LoVo (cell line): ENCODE data around the gene POLR2J.
"Not testable (repeated sequence)": the region's sequence is repeated elsewhere in the genome, so short reads cannot be mapped to it uniquely, and the experiment has no call there.

Experiments used
- DNase-seq: peaks from one replicate; pipeline ENCODE4 v3.0.0-alpha.2; 2016; ENCODE audit warnings: low spot score

The POLR2J gene

DNA sequence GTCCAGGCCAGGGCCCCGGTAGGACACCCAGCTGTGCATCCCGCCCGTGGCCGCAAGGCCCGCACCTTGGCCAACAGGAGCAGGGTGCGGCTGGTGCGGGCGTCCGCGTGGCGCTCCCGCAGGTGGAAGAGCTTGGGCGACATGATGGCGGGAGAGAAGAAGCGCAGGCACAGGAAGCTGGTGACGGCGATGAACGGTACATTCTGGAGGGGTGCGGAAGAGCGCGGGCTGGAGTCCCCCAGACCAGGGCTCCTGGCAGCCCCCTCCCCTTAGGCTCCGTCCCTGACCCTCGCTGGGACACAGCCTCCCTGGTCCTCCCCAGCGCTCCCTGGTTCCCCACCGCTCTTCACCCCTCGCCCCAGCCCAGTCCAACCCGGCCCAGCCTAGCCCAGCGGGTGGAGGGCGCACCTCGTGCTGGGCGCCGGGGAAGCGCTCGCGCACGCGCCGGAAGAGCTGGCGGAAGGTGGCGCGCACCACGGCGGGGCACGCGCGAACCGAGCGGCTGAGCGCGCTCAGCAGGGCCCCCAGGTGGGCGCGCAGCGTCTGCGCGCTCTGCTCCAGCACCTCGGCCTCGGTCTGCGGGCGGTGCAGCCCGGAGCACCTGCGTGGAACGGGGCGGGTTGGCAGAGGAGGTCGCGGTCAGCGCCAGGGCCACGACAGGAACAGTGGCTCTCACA lies 15.9 kb upstream of the POLR2J start:
- DNase-seq, result not testable (repeated sequence)

GRCh38 chr7:102494026-102494425 lies 15.3 kb upstream of the POLR2J start:
- DNase-seq, result not testable (repeated sequence)

GRCh38 chr7:102493220-102493935 lies 14.7 kb upstream of the POLR2J start:
- not testable (repeated sequence) for DNase-seq

DNA sequence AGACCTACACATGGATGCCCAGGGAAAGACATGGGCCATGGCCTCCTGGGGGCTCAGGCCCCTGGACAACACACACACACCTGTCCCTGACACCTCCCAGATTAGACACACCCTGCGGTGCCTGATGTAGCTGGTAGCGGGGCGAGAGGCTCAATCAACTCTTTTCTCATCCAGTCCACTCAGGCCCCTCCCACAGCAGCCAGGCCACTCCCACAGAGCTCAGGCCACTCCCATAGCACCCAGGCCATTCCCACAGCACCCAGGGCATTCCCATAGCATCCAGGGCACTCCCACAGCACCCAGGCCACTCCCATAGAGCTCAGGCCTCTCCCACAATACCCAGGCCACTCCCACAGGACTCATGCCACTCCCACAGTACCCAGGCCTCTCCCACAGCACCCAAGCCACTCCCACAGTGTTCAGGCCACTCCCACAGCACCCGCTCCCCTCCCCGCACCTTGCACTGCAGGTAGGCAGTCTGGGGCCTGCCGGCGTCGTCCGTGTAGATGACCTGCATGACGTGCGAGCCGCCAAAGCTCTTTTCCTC lies 11.9 kb upstream of the POLR2J start:
- not testable (repeated sequence) for DNase-seq

- DNase-seq, result not testable (repeated sequence)
These were observed 5.6 kb upstream of the POLR2J start for GRCh38 chr7:102484317-102484716.

DNA sequence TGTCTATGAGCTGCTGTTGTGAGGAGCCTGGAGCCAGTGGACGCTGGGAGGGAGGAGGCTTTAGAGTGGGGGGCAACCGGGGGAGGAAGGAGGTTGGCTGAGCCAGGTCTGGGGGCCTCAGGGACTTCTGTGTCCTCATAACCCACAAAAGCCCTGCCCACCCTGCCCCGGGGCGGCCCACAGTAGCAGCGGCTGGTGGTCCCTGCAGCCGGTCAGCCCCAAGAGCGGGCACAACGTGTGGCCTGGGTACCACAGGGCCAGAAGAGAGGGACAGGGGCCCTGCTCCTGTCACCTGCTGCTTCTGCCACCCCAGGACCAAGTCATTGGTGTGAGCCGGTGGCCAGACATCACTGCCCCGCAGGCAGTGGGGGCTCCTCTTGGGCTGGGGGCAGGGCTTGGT lies 3.2 kb upstream of the POLR2J start:
- DNase-seq, result not testable (repeated sequence)

GRCh38 chr7:102479982-102480637 lies 1.4 kb upstream of the POLR2J start:
- not testable (repeated sequence) for DNase-seq

GRCh38 chr7:102479209-102479584 lies 475 bp upstream of the POLR2J start:
- not testable (repeated sequence) for DNase-seq

DNA sequence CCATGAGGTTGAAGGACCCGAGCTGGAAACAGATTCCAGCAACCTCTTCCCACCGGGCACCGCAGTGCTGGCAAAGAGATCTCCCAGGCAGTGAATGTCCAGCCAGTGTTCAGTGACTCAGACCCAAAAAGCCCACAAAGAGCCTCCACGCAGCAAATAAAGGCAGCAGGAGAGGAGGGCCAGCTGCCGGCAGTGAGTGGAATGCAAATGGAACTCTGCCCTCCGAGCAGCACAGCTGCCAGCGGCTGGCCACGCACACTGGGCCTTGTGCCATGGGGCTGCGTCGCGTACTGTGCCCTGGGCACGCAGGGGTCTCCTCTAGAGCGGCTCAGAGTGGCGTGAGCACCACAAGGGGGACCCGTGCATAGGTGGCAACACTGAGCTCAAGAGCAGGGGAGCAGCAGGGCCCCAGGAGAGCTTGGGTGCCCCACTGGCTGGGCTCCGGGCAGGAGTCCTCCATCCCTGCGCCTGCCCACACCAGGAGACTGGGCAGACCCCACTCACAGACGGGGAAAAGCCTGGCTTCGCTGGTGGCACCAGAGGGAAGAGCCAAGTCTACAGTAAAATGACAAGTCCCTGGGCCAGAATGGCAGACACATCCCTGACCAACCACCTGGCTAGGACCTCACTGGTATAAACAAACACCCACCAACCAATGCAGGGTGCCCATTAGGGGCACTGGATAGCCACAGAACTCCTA lies 3.8 kb downstream of the POLR2J start:
- not testable (repeated sequence) for DNase-seq

- DNase-seq, result not testable (repeated sequence)
These were observed 4.6 kb downstream of the POLR2J start for GRCh38 chr7:102474116-102474515.

- DNase-seq, result no peak
These were observed 5.3 kb downstream of the POLR2J start for GRCh38 chr7:102473271-102473991.

- DNase-seq, result no peak
These were observed 6.3 kb downstream of the POLR2J start for GRCh38 chr7:102472126-102473041.

- DNase-seq, result no peak
These were observed 7.0 kb downstream of the POLR2J start for GRCh38 chr7:102471791-102472125.

DNA sequence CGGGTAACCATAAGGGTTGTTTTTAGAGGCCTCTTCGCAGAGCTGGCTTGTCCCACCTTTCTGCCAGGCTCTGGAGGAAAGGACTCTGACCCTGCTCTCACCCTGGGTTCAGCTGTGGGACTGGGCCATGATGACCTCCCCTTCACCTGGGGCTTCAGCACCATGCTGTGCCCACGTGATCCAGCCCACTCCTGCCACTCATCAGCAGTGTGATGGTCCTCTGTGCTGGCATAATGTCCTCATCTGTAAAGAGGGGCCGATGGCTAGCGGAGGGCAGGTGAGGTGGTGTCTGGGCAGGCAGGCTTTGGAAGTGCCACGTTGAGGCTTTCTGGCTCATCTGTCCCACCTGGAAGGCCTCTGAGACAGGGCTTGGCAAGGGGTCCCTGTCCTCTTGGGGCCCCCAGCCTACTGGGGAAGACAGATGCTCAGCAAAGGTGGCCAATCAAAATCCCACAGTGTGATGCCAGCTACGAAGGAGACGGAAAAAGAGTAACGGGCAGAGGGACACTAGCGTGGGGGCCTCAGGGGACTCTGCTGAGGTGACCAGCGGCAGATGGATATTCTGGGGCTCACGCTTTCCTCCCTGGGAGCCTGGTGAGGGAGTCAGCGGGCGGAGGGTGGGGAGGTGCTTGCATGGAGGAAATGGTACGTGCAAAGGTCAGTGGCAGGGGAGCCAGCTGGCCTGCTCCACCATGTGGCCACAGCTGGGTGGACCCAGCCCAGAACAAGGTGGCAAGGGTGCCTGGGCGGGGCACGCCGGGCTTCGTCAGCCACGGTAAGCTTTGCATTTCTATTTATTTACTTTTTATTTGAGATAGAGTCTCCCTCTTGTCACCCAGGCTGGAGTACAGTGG lies 8.5 kb downstream of the POLR2J start:
- no peak for DNase-seq

- no peak for DNase-seq
These were observed 9.3 kb downstream of the POLR2J start for GRCh38 chr7:102469351-102469971.

DNA sequence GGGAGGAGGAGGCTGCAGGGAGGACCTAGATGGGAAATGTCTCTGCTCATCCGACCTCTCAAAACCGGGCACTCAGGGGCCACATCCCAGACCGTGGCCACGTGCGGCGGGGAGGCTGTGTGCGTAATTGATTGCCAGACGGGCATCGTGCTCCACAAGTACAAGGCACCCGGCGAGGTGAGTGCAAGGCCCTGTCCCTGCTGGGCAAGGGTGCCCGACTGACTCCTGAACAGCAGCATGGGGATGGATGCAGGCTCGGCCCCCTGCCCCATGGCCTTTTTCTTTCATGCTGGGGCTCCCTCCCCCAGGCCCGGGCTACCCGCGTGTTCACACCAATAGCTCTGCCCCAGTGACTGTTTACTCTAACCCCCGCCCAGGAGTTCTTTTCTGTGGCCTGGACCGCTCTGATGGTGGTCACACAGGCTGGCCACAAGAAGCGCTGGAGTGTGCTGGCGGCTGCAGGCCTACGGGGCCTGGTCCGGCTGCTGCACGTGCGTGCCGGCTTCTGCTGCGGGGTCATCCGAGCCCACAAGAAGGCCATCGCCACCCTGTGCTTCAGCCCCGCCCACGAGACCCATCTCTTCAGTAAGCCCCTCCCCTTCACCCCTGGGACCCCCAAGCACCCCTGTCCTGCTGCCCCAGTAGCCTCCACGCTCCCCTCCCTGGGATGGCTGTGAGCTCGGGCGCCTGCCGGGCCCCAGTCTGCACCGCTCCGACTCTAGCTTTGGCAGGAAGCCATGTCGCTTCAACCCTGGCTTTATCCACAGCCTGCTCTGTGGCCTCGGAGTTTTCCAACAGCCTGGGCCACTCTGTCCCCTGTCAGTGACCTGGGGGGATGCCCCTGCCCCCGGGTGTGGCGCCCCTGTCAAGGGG lies 10.0 kb downstream of the POLR2J start:
- DNase-seq, result no peak

DNA sequence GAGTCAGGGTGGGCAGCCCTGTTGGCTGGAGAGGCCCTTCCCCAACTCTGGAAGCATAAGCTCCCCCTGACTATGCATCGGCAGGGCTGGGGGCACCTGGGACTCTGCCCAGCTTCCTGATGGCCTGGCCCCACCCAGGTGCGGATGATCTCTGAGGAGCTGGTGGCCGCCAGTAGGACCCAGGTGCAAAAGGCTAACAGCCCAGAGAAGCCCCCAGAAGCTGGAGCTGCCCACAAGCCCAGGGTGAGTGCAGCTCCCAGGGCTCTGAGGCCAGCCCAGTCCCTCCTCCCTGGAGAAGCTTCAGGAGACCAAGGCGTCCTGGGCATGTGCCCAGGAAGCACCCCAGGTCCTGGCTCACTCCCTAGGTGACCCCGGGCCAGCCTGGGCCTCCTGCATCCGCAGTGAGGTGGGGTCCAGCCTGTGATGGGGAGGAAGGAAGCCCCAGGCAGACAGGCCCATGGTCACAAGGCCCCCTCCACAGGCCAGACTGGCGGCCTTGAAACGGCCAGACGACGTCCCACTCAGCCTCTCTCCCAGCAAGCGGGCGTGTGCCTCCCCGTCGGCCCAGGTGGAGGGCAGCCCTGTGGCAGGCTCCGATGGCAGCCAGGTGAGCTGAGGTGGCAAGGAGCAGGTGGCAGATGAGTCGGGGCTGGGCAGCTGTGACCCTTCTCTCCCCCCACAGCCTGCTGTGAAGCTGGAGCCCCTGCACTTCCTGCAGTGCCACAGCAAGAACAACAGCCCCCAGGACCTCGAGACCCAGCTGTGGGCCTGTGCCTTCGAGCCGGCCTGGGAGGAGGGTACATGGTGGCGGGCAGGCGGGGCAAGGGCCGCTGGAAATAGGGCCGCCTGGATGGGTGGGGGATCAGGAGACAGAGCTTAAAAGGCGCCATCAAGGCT lies 10.9 kb downstream of the POLR2J start:
- no peak for DNase-seq
